Measurements from ENCODE around the gene ANKS1A.
"Not testable (repeated sequence)": the region's sequence is repeated elsewhere in the genome, so short reads cannot be mapped to it uniquely, and the experiment has no call there.

The ANKS1A gene

GRCh38 chr6:34999962-35000361 is 110.9 kb downstream of the ANKS1A start:
- not testable (repeated sequence) for DNase-seq

GRCh38 chr6:35001349-35001748 is 112.3 kb downstream of the ANKS1A start:
- not testable (repeated sequence) for DNase-seq

- DNase-seq: not testable (repeated sequence)
These were observed 115.0 kb downstream of the ANKS1A start for GRCh38 chr6:35003886-35004530.

GRCh38 chr6:35007016-35007415 is 118.0 kb downstream of the ANKS1A start:
- no peak for DNase-seq

GRCh38 chr6:35008858-35009257 is 119.8 kb downstream of the ANKS1A start:
- no peak for DNase-seq

- peak in 1 of 2 experiments; percentile 11 for DNase-seq
These were observed 122.3 kb downstream of the ANKS1A start for GRCh38 chr6:35011096-35012041.

GRCh38 chr6:35013701-35014100 is 124.6 kb downstream of the ANKS1A start:
- DNase-seq: no peak

- no peak for DNase-seq
These were observed 125.3 kb downstream of the ANKS1A start for GRCh38 chr6:35014341-35014740.

GRCh38 chr6:35014786-35015185 is 125.7 kb downstream of the ANKS1A start:
- no peak for DNase-seq

GRCh38 chr6:35015476-35015875 is 126.4 kb downstream of the ANKS1A start:
- no peak for DNase-seq

- DNase-seq: no peak
These were observed 126.9 kb downstream of the ANKS1A start for GRCh38 chr6:35015996-35016395.

- no peak for DNase-seq
These were observed 127.7 kb downstream of the ANKS1A start for GRCh38 chr6:35016502-35017321.

GRCh38 chr6:35017411-35018181 is 128.5 kb downstream of the ANKS1A start:
- DNase-seq: no peak

GRCh38 chr6:35018182-35018519 is 129.1 kb downstream of the ANKS1A start:
- DNase-seq: no peak

- no peak for DNase-seq
These were observed 129.7 kb downstream of the ANKS1A start for GRCh38 chr6:35018746-35019145.

GRCh38 chr6:35019171-35019570 is 130.1 kb downstream of the ANKS1A start:
- no peak for DNase-seq

- no peak for DNase-seq
These were observed 130.8 kb downstream of the ANKS1A start for GRCh38 chr6:35019831-35020230.

- DNase-seq: no peak
These were observed 131.9 kb downstream of the ANKS1A start for GRCh38 chr6:35021004-35021403.

GRCh38 chr6:35023091-35024000 is 134.3 kb downstream of the ANKS1A start:
- DNase-seq: no peak

GRCh38 chr6:35024551-35025054 is 135.5 kb downstream of the ANKS1A start:
- DNase-seq: peak in 1 of 2 experiments; percentile 39
